ENCODE measurements around the gene SPON1. TPM values are rescaled to one million over a fixed set of nuclear protein-coding genes. Genes with fewer than 3 reads are reported as not detected.

Gene SPON1
- total and polyA plus RNA-seq, 2 donors (not counting 1 experiment from before 2014, with no cell fraction given), result 0.30 TPM; not detected in 1

GRCh38 chr11:14253840-14254239 lies 291.3 kb downstream of the SPON1 start:
- 94% methylated on average over 5 of the region's 5 CpGs for WGBS (ENCODE audit: insufficient coverage)
- no peaks in the 10 kb centered on the region for H3K9me3 Mint-ChIP-seq (ENCODE audit: insufficient read depth)

More at GRCh38 chr11:14253840-14254239, 291.3 kb downstream of the SPON1 start:
- ATAC-seq (ENCODE audit: low read depth), result no peak
- no peak overlapping the region for H3K4me3 ChIP-seq (ENCODE audit: control extremely low read depth in 1 of 5, extremely low read depth in 1 of 5, insufficient read depth in 1 of 5, low read depth in 2 of 5, low read length in 4 of 5)
- no peaks in the 10 kb centered on the region for H3K36me3 ChIP-seq (replicated peaks in 1 of 2; ENCODE audit: control extremely low read depth in 1 of 2, control insufficient read depth in 1 of 2, extremely low read depth in 1 of 2, insufficient read depth in 2 of 2, low read length in 1 of 2)
- H3K27me3 Mint-ChIP-seq, result peaks cover 23% of the 10 kb centered on the region
- no peak overlapping the region for H2AFZ ChIP-seq (ENCODE audit: insufficient read depth, low read depth, low read length, poor library complexity, severe bottlenecking)
- H3K27ac Mint-ChIP-seq, result no peak overlapping the region
- no peak overlapping the region for H3K27ac ChIP-seq (ENCODE audit: low read length in 2 of 2)
- H3K27me3 ChIP-seq (replicated peaks in 1 of 4; ENCODE audit: control extremely low read depth in 1 of 4, control insufficient read depth in 3 of 4, insufficient read depth in 4 of 4, low read length in 3 of 4), result peaks cover 0 to 17% (median 1%) of the 10 kb centered on the region in 4 experiments
- ChIA-PET POLR2A (interaction anchor here (0.6 kb wide), 1 partner anchor 541 kb away, joined by 7 read pairs; no protein-coding TSS in a partner anchor), CTCF (interaction anchor here (0.5 to 5.2 kb wide), 6 partner anchors 24 to 481 kb away, joined by 3 to 113 read pairs (median 8); no protein-coding TSS in a partner anchor)
- no peak for DNase-seq
- no peak overlapping the region for H3K9ac ChIP-seq (ENCODE audit: low read length)
- no peak for TF ChIP-seq CTCF (IDR thresholded peaks at IDR 0.05)
- H4K20me1 ChIP-seq (ENCODE audit: control insufficient read depth, insufficient read depth, low read length, poor library complexity, severe bottlenecking), result no peaks in the 10 kb centered on the region
- no peaks in the 10 kb centered on the region for H3K79me2 ChIP-seq (ENCODE audit: control insufficient read depth, insufficient read depth, low read length)
- H3K9me3 ChIP-seq (ENCODE audit: control extremely low read depth in 1 of 3, control insufficient read depth in 2 of 3, insufficient read depth in 1 of 3, low read length in 2 of 3), result no peaks in the 10 kb centered on the region
- H3K4me1 Mint-ChIP-seq, result peaks cover 6% of the 10 kb centered on the region
- intact Hi-C loops (cut with micrococcal nuclease), result no loop called here
- no peak overlapping the region for H3K4me2 ChIP-seq (replicated peaks; ENCODE audit: low read depth, low read length, poor library complexity, severe bottlenecking)
- peaks cover 4 to 5% of the 10 kb centered on the region in 2 donors for H3K4me1 ChIP-seq (ENCODE audit: control insufficient read depth in 2 of 2, insufficient read depth in 2 of 2, low read length in 2 of 2)
- no peak overlapping the region for H3K4me3 Mint-ChIP-seq

Measured in B cell (primary cell).